GM12875 (cell line): ENCODE results near the gene IL1R1.

Source experiments
- H3K4me3 ChIP-seq: one replicate; pipeline ENCODE4 v1.5.1; 2011; ENCODE audit warnings: low read depth, low read length, control low read depth
- TF ChIP-seq, protein P1 (sequence below): IDR thresholded peaks from 2 replicates; pipeline ENCODE4 v1.5.1; 2011; ENCODE audit warnings: low read depth, mild to moderate bottlenecking, control low read depth, inconsistent platforms, low read length, moderate library complexity, borderline replicate concordance; ENCODE audit not compliant: insufficient read depth

Gene IL1R1

DNA sequence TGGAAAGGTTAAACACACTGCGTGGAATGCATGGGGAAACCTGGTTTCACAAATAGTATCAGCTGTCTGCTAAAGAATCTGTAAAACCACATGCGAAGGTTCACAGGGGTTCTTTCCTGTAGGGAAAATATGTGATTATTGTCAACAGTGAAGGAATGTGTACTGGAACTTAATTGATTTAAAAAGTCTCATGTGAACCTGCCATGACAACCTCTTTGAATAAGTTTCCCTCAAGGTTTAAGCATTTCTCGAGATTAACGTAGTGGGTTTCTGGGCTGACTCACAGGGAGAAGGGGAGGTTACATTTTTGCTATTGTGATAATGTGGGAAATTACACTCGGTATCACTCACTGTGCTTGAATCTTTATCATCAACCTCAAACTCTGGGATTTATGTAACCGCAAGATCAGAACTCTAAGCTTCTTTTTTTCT, 28.2 kb upstream of the IL1R1 start:
- no peak overlapping the region for H3K4me3 ChIP-seq
- TF ChIP-seq, protein P1, sequence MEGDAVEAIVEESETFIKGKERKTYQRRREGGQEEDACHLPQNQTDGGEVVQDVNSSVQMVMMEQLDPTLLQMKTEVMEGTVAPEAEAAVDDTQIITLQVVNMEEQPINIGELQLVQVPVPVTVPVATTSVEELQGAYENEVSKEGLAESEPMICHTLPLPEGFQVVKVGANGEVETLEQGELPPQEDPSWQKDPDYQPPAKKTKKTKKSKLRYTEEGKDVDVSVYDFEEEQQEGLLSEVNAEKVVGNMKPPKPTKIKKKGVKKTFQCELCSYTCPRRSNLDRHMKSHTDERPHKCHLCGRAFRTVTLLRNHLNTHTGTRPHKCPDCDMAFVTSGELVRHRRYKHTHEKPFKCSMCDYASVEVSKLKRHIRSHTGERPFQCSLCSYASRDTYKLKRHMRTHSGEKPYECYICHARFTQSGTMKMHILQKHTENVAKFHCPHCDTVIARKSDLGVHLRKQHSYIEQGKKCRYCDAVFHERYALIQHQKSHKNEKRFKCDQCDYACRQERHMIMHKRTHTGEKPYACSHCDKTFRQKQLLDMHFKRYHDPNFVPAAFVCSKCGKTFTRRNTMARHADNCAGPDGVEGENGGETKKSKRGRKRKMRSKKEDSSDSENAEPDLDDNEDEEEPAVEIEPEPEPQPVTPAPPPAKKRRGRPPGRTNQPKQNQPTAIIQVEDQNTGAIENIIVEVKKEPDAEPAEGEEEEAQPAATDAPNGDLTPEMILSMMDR, result no peak

GRCh38 chr2:102114851-102115497, 27.6 kb upstream of the IL1R1 start:
- no peak overlapping the region for H3K4me3 ChIP-seq
- TF ChIP-seq, protein P1, result no peak

DNA sequence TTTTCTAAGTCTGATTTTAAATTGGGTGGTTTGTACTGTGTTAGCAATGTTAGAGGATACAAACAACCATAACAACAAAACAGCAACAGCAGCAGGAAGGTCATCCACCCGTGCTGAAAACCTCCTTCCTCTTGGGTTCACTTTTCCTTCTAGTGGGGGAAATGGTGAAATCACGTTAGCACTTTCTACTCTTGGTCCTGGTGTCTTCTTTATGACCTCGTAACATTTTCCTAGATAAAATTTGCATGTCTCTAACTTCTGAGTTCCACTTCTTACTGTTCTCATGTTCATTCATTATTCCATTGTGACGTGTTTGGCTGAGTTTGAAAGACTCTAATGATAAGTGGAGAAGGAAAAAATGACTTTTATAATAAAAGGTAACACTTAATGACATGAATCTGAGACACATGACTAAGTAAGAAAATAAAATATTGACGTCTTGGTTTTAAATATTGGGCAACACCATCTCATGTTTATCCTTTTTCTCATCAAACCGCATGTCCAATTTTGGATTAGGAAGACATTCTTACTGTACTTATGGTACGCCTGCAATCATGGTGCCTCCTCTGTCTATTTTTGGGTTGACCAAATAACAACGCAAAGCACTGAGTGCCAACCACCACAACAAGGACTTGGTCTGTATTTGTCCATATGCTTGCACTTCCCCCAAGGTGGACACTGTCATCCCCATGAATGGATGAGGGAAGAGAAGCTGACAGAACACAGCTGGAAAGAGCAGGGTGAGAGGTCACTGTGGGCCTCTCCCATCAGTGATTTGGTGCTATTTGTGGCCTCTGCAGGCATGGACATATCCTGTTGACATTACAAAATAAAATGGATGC, 25.7 kb upstream of the IL1R1 start:
- no peak overlapping the region for H3K4me3 ChIP-seq
- TF ChIP-seq, protein P1, result no peak

DNA sequence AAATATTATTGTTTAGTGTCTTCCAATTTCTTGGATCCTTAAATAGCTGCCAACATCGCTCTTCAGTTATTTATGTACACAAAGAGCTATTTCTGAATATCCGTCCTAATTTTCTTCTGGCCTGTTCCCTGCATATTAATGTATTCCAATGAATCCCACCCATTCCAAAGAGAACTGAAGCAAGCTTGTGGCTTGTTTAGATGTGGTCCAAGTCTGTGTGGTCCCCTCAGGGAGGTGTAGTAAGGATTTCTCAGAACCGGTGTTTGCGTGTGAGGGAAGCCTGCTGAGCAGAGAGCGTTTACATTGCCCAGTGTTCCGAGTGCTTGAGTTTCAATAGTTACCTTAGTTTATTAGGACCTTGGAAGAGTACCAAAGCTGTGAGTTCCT, 25.1 kb upstream of the IL1R1 start:
- TF ChIP-seq, protein P1, result no peak
- no peak overlapping the region for H3K4me3 ChIP-seq

DNA sequence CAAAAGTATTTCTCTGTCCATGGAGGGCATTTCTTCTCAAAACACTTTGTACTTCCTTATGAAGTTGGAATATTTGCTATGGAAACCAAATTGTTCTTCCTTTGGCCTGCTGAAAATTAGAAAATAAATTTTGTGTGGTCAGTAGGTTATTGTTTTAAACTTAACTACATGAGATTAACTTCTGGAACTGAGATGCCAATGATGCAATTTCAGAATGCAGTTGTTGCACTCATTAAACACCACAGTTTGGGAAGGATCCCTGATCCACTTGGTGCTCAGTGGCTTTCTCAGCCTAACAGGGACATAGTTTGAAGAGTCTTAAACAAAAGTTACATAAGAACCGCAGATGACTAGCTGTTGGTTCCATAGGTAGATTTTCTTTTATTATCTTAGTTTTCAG, 23.3 kb upstream of the IL1R1 start:
- H3K4me3 ChIP-seq, result no peak overlapping the region
- TF ChIP-seq, protein P1, result no peak

GRCh38 chr2:102120261-102120660, 22.3 kb upstream of the IL1R1 start:
- no peak overlapping the region for H3K4me3 ChIP-seq
- TF ChIP-seq, protein P1, result no peak
